Breast epithelium (tissue), 3 donors: ENCODE data around the gene OGFOD3.

Experiments used
- POLR2A ChIP-seq: fragments of 450-650 bp; IDR thresholded peaks from one replicate; pipeline ENCODE4 v1.6.1; 2016; ENCODE audit warnings: antibody characterized with exemption, mild to moderate bottlenecking, moderate library complexity
- POLR2AphosphoS5 ChIP-seq, 3 donors: sonication (generic); formaldehyde crosslinking; IDR thresholded peaks; one replicate each; pipeline ENCODE4 v1.6.1; 2017; ENCODE audit warnings: antibody characterized with exemption in 3 of 3
- TF ChIP-seq, protein P1 (sequence below), 3 donors: fragments of 450-650 bp; IDR thresholded peaks; one replicate each; pipeline ENCODE4 v1.5.1; 2016 to 2017; ENCODE audit warnings: antibody characterized with exemption in 3 of 3, mild to moderate bottlenecking in 3 of 3, moderate library complexity in 3 of 3

DNA sequence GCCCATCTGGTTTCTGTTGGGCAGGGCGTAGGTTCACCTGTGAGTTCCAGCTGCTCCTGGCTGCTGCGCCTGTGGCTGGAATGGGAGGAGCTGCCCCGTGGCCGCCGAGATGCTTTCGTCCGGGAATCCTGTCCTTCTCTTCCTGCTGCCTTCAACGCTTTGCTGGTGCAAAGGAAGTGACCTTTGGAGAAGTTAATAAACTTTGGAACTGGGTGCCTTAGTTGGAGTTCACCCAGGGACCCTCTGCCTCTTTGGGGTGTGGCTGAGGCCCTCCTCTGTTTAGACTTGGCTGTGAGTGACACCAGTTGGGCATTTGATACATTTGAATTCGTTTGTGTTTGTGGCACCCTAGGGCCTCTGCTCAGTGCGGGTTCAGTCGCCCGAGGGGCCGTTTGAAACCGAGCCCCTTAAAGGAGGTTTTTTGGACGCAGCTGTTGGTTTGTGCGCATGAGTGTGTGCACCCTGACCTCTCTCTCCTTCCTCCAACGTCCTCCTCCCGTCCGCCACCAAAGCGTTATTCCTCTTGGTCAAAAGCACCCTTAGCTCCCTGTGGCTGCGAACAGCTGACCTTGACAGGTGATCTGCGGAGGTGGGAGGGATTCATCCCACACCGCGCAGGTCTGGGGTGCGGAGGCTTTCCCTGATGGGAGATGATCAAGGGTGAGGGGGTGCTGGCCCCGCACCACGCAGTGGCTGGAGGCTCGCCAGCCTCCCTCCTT is 75.9 kb downstream of the OGFOD3 start:
- TF ChIP-seq, protein P1, sequence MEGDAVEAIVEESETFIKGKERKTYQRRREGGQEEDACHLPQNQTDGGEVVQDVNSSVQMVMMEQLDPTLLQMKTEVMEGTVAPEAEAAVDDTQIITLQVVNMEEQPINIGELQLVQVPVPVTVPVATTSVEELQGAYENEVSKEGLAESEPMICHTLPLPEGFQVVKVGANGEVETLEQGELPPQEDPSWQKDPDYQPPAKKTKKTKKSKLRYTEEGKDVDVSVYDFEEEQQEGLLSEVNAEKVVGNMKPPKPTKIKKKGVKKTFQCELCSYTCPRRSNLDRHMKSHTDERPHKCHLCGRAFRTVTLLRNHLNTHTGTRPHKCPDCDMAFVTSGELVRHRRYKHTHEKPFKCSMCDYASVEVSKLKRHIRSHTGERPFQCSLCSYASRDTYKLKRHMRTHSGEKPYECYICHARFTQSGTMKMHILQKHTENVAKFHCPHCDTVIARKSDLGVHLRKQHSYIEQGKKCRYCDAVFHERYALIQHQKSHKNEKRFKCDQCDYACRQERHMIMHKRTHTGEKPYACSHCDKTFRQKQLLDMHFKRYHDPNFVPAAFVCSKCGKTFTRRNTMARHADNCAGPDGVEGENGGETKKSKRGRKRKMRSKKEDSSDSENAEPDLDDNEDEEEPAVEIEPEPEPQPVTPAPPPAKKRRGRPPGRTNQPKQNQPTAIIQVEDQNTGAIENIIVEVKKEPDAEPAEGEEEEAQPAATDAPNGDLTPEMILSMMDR (IDR thresholded peaks at IDR 0.05), result no peak
- TF ChIP-seq POLR2AphosphoS5 (IDR thresholded peaks at IDR 0.05) (no peak), POLR2A (no peak)
